Naive thymus-derived CD4-positive, alpha-beta T cell (primary cell): ENCODE data around the gene ACOXL. TPM values are rescaled to one million over a fixed set of nuclear protein-coding genes. Genes with fewer than 3 reads are reported as not detected.

Source experiments
- ATAC-seq: fragments of 150-1000 bp; cut with Tn5 transposase; 2 replicates; pipeline ENCODE4 v1.10.0; 2021; ENCODE audit warnings: mild to moderate bottlenecking, moderate library complexity
- CTCF ChIA-PET: fragments of 350-600 bp; sonication (Branson Sonifier 250); formaldehyde crosslinking; loops from one replicate; lab custom pipeline; 2021; ENCODE audit warnings: antibody characterized with exemption; lab: Charles Lee
- POLR2A ChIA-PET: fragments of 350-600 bp; sonication (Branson Sonifier 250); formaldehyde crosslinking; loops from one replicate; lab custom pipeline; 2021; ENCODE audit warnings: antibody characterized with exemption, inconsistent platforms; lab: Charles Lee
- DNase-seq, 9 donors: peaks; one replicate each; pipeline versions ENCODE4 v3.0.0 to v3.0.0-alpha.2; 2020 to 2022; ENCODE audit warnings: mixed read lengths in 1 of 9
- H3K27ac ChIP-seq: one replicate; pipeline ENCODE4 v1.7.0; 2013; ENCODE audit warnings: mild to moderate bottlenecking, low read depth, low read length, moderate library complexity
- H3K27me3 ChIP-seq, 2 donors: one replicate each; pipeline ENCODE4 v1.7.0; 2013; ENCODE audit warnings: low read length in 2 of 2, mild to moderate bottlenecking in 2 of 2, moderate library complexity in 2 of 2; ENCODE audit not compliant: control insufficient read depth in 2 of 2, insufficient read depth in 2 of 2
- H3K36me3 ChIP-seq, 3 experiments: 1 replicate in 2 of 3; 2 replicates in 1 of 3; pipeline ENCODE4 v1.7.0; 2013; ENCODE audit warnings: low read length in 3 of 3, mild to moderate bottlenecking in 3 of 3, moderate library complexity in 1 of 3; ENCODE audit not compliant: insufficient read depth in 3 of 3, control insufficient read depth in 2 of 3
- H3K4me1 ChIP-seq, 2 donors: one replicate each; pipeline ENCODE4 v1.7.0; 2013; ENCODE audit warnings: low read length in 2 of 2, mild to moderate bottlenecking in 2 of 2, moderate library complexity in 1 of 2; ENCODE audit not compliant: control insufficient read depth in 2 of 2, insufficient read depth in 2 of 2
- H3K4me3 ChIP-seq: 2 replicates; pipeline ENCODE4 v1.7.0; 2013; ENCODE audit warnings: mild to moderate bottlenecking, low read length
- H3K9me3 ChIP-seq, 3 experiments: 1 replicate in 2 of 3; 2 replicates in 1 of 3; pipeline ENCODE4 v1.7.0; 2013; ENCODE audit warnings: low read length in 3 of 3; ENCODE audit not compliant: control insufficient read depth in 2 of 3
- H3K27ac Mint-ChIP-seq, 9 donors: one replicate each; pipeline ENCODE4 v1.8.0; 2020 to 2022; ENCODE audit warnings: mixed read lengths in 9 of 9, mild to moderate bottlenecking in 8 of 9, moderate library complexity in 5 of 9, inconsistent platforms in 2 of 9
- H3K27me3 Mint-ChIP-seq, 5 donors: one replicate each; pipeline ENCODE4 v1.8.0; 2021 to 2022; ENCODE audit warnings: mixed read lengths in 5 of 5, mild to moderate bottlenecking in 1 of 5
- H3K36me3 Mint-ChIP-seq, 5 donors: one replicate each; pipeline ENCODE4 v1.8.0; 2020 to 2022; ENCODE audit warnings: mixed read lengths in 5 of 5, mild to moderate bottlenecking in 3 of 5, inconsistent platforms in 1 of 5
- H3K4me1 Mint-ChIP-seq, 7 donors: one replicate each; pipeline ENCODE4 v1.8.0; 2020 to 2022; ENCODE audit warnings: mixed read lengths in 7 of 7, mild to moderate bottlenecking in 3 of 7, inconsistent platforms in 1 of 7
- H3K4me3 Mint-ChIP-seq, 10 donors: one replicate each; pipeline ENCODE4 v1.8.0; 2020 to 2022; ENCODE audit warnings: mild to moderate bottlenecking in 10 of 10, mixed read lengths in 10 of 10, moderate library complexity in 6 of 10, inconsistent platforms in 2 of 10
- H3K9me3 Mint-ChIP-seq, 11 donors: one replicate each; pipeline ENCODE4 v1.8.0; 2020 to 2022; ENCODE audit warnings: mixed read lengths in 11 of 11, mild to moderate bottlenecking in 4 of 11, inconsistent platforms in 1 of 11, moderate library complexity in 1 of 11
- intact Hi-C, 2 donors: fragments of 100-400 bp; cut with micrococcal nuclease; formaldehyde crosslinking; loops; one replicate each; pipeline ENCODE4 v1.15.1; 2023
- polyA plus RNA-seq, 2 donors: library from polyadenylated mRNA; unstranded; fragments of 300-500 nt; fragmentation: Illumina TruSeq; gene quantifications; one replicate each; pipeline ENCODE4 v1.2.3, GENCODE V29; 2021
- total RNA-seq, 6 experiments: library from RNA in 5 of 6; stranded (reverse) in 5 of 6; gene quantifications; 1 replicate in 5 of 6; 2 replicates in 1 of 6; pipeline ENCODE4 v1.2.3 and lab custom pipeline; 2021 to 2026

Gene ACOXL
- total and polyA plus RNA-seq, 7 experiments from 2014 or later, result 0.29 TPM; not detected in 6

- H3K4me1 Mint-ChIP-seq, result peaks cover 24 to 65% (median 42%) of the 10 kb centered on the region in 7 donors
- Histone ChIP-seq H3K4me1 (peaks cover 0 to 9% of the 10 kb centered on the region in 2 donors), H3K27ac (no peak overlapping the region), H3K27me3 (no peaks in the 10 kb centered on the region), H3K9me3 (no peaks in the 10 kb centered on the region), H3K4me3 (no peak overlapping the region), H3K36me3 (peaks cover 0 to 10% (median 0%) of the 10 kb centered on the region in 3 experiments)
- ChIA-PET CTCF (no interaction called here), POLR2A (no interaction called here)
- H3K27ac Mint-ChIP-seq, result no peak overlapping the region
- H3K27me3 Mint-ChIP-seq, result peaks cover 0 to 12% (median 0%) of the 10 kb centered on the region in 5 donors
- intact Hi-C loops, result loop anchor here in 1 of 2 donors (10.0 kb wide), 1 partner anchor 923 kb away; the partner anchor contains the start of gene NPHP1
- no peak for DNase-seq
- H3K9me3 Mint-ChIP-seq, result no peaks in the 10 kb centered on the region
- ATAC-seq, result no peak
- peaks cover 0 to 65% (median 56%) of the 10 kb centered on the region in 5 donors for H3K36me3 Mint-ChIP-seq
- no peak overlapping the region for H3K4me3 Mint-ChIP-seq
These were observed 395.0 kb downstream of the ACOXL start for GRCh38 chr2:111127351-111127750.

GRCh38 chr2:111128096-111128495, 395.7 kb downstream of the ACOXL start:
- peaks cover 0 to 65% (median 56%) of the 10 kb centered on the region in 5 donors for H3K36me3 Mint-ChIP-seq
- no peak overlapping the region for H3K4me3 ChIP-seq
- H3K4me1 ChIP-seq, result peaks cover 0 to 9% of the 10 kb centered on the region in 2 donors
- H3K9me3 Mint-ChIP-seq, result no peaks in the 10 kb centered on the region
- H3K4me1 Mint-ChIP-seq, result peaks cover 24 to 65% (median 41%) of the 10 kb centered on the region in 7 donors
- peaks cover 0 to 10% (median 0%) of the 10 kb centered on the region in 3 experiments for H3K36me3 ChIP-seq
- no peaks in the 10 kb centered on the region for H3K27me3 ChIP-seq
- H3K9me3 ChIP-seq, result no peaks in the 10 kb centered on the region
- H3K27ac Mint-ChIP-seq, result no peak overlapping the region
- POLR2A ChIA-PET, result no interaction called here
- intact Hi-C loops, result loop anchor here in 1 of 2 donors (10.0 kb wide), 1 partner anchor 923 kb away; the partner anchor contains the start of gene NPHP1
- CTCF ChIA-PET, result no interaction called here
- H3K27ac ChIP-seq, result no peak overlapping the region
- no peak overlapping the region for H3K4me3 Mint-ChIP-seq
- no peak for ATAC-seq
- H3K27me3 Mint-ChIP-seq, result peaks cover 0 to 12% (median 0%) of the 10 kb centered on the region in 5 donors
- no peak for DNase-seq

- POLR2A ChIA-PET, result interaction anchor here (1.9 kb wide), 1 partner anchor 13 kb away, joined by 7 read pairs; the partner anchor contains the start of gene BCL2L11
These were observed 401.2 kb downstream of the ACOXL start for GRCh38 chr2:111133603-111134002.

GRCh38 chr2:111134055-111134454, 401.7 kb downstream of the ACOXL start:
- peaks cover 6 to 52% (median 34%) of the 10 kb centered on the region in 5 donors for H3K36me3 Mint-ChIP-seq
- CTCF ChIA-PET, result no interaction called here

More at GRCh38 chr2:111133603-111134002, 401.2 kb downstream of the ACOXL start:
- H3K9me3 Mint-ChIP-seq, result no peaks in the 10 kb centered on the region
- Histone ChIP-seq H3K9me3 (no peaks in the 10 kb centered on the region), H3K4me1 (no peaks in the 10 kb centered on the region), H3K36me3 (no peaks in the 10 kb centered on the region), H3K4me3 (no peak overlapping the region), H3K27ac (no peak overlapping the region), H3K27me3 (no peaks in the 10 kb centered on the region)
- intact Hi-C loops, result loop anchor here in 1 of 2 donors (2.0 kb wide), 1 partner anchor 13 kb away; the partner anchor contains the start of gene BCL2L11
- H3K4me1 Mint-ChIP-seq, result peaks cover 28 to 53% (median 41%) of the 10 kb centered on the region in 7 donors
- no peak overlapping the region for H3K4me3 Mint-ChIP-seq
- H3K27ac Mint-ChIP-seq, result no peak overlapping the region
- DNase-seq (no peak), ATAC-seq (no peak)
- H3K27me3 Mint-ChIP-seq, result no peaks in the 10 kb centered on the region
- CTCF ChIA-PET, result no interaction called here
- peaks cover 6 to 56% (median 37%) of the 10 kb centered on the region in 5 donors for H3K36me3 Mint-ChIP-seq

GRCh38 chr2:111135237-111135909, 403.0 kb downstream of the ACOXL start:
- Mint-ChIP-seq H3K27ac (peak overlapping the region in 1 of 9 donors; percentile 41), H3K4me1 (peaks cover 21 to 47% (median 34%) of the 10 kb centered on the region in 7 donors), H3K27me3 (no peaks in the 10 kb centered on the region), H3K36me3 (peaks cover 6 to 53% (median 35%) of the 10 kb centered on the region in 5 donors), H3K4me3 (no peak overlapping the region), H3K9me3 (no peaks in the 10 kb centered on the region)
- ATAC-seq (no peak), DNase-seq (no peak)
- H3K4me1 ChIP-seq, result no peaks in the 10 kb centered on the region
- H3K9me3 ChIP-seq, result no peaks in the 10 kb centered on the region
- H3K27ac ChIP-seq, result no peak overlapping the region
- ChIA-PET POLR2A (no interaction called here), CTCF (no interaction called here)
- peaks cover 0 to 8% (median 0%) of the 10 kb centered on the region in 3 experiments for H3K36me3 ChIP-seq
- intact Hi-C loops, result loop anchor here in 1 of 2 donors (2.0 kb wide), 1 partner anchor 15 kb away; the partner anchor contains the start of gene BCL2L11
- no peaks in the 10 kb centered on the region for H3K27me3 ChIP-seq
- no peak overlapping the region for H3K4me3 ChIP-seq

More at GRCh38 chr2:111134055-111134454, 401.7 kb downstream of the ACOXL start:
- no peaks in the 10 kb centered on the region for H3K27me3 ChIP-seq
- H3K36me3 ChIP-seq, result peaks cover 0 to under 1% (median 0%) of the 10 kb centered on the region in 3 experiments
- Mint-ChIP-seq H3K4me3 (no peak overlapping the region), H3K4me1 (peaks cover 23 to 49% (median 36%) of the 10 kb centered on the region in 7 donors), H3K27me3 (no peaks in the 10 kb centered on the region), H3K9me3 (no peaks in the 10 kb centered on the region), H3K27ac (no peak overlapping the region)
- POLR2A ChIA-PET, result interaction anchor here (1.9 kb wide), 1 partner anchor 14 kb away, joined by 7 read pairs; the partner anchor contains the start of gene BCL2L11
- H3K9me3 ChIP-seq, result no peaks in the 10 kb centered on the region
- no peaks in the 10 kb centered on the region for H3K4me1 ChIP-seq
- H3K4me3 ChIP-seq, result no peak overlapping the region
- no peak for DNase-seq
- no peak overlapping the region for H3K27ac ChIP-seq
- intact Hi-C loops, result loop anchor here in 1 of 2 donors (2.0 kb wide), 1 partner anchor 13 kb away; the partner anchor contains the start of gene BCL2L11
- ATAC-seq, result no peak

GRCh38 chr2:111135910-111136297, 403.5 kb downstream of the ACOXL start:
- Mint-ChIP-seq H3K36me3 (peaks cover 6 to 54% (median 35%) of the 10 kb centered on the region in 5 donors), H3K27me3 (no peaks in the 10 kb centered on the region), H3K4me3 (no peak overlapping the region), H3K4me1 (peaks cover 17 to 43% (median 29%) of the 10 kb centered on the region in 7 donors), H3K9me3 (peaks cover 0 to 2% (median 0%) of the 10 kb centered on the region in 11 donors), H3K27ac (peak overlapping the region in 1 of 9 donors; percentile 35)
- no peak overlapping the region for H3K27ac ChIP-seq
- H3K9me3 ChIP-seq, result no peaks in the 10 kb centered on the region
- peaks cover 0 to 8% (median 0%) of the 10 kb centered on the region in 3 experiments for H3K36me3 ChIP-seq
- POLR2A ChIA-PET, result no interaction called here
- intact Hi-C loops, result loop anchor here in 1 of 2 donors (2.0 kb wide), 1 partner anchor 15 kb away; the partner anchor contains the start of gene BCL2L11
- CTCF ChIA-PET, result no interaction called here
- no peaks in the 10 kb centered on the region for H3K4me1 ChIP-seq
- H3K4me3 ChIP-seq, result no peak overlapping the region
- H3K27me3 ChIP-seq, result no peaks in the 10 kb centered on the region
- ATAC-seq (peak; percentile 52), DNase-seq (no peak)
